Panc1 (cell line): ENCODE measurements around the gene NR2E3. TPM values are rescaled to one million over a fixed set of nuclear protein-coding genes. Genes with fewer than 3 reads are reported as not detected.

Experiments
- ATAC-seq: fragments of 200-7000 bp; cut with Tn5 transposase; 2 replicates; pipeline ENCODE4 v1.9.1; 2020; ENCODE audit warnings: mild to moderate bottlenecking, moderate library complexity
- BruUV-seq: library from RNA; stranded (reverse); fragments of 400-500 nt; replicated peaks from 2 replicates; lab custom pipeline; 2021; lab: Mats Ljungman, UMichigan
- CTCF ChIA-PET: fragments of 300-600 bp; sonication (Branson Sonifier 250); formaldehyde crosslinking; loops from one replicate; lab custom pipeline; 2022; ENCODE audit warnings: antibody characterized with exemption; lab: Charles Lee
- POLR2A ChIA-PET: fragments of 300-600 bp; sonication (Branson Sonifier 250); formaldehyde crosslinking; loops from one replicate; lab custom pipeline; 2022; ENCODE audit warnings: antibody characterized with exemption; lab: Charles Lee
- DNase-seq: peaks from one replicate; pipeline ENCODE4 v3.0.0-alpha.2; 2010; ENCODE audit warnings: low read depth, low spot score
- H3K27ac ChIP-seq: 2 replicates; pipeline ENCODE4 v1.5.1; 2011; ENCODE audit warnings: mild to moderate bottlenecking, low read length, inconsistent platforms
- H3K27me3 ChIP-seq: fragments of 200-500 bp; sonication (Bioruptor generic); 2 replicates; pipeline ENCODE4 v1.6.0; 2014; ENCODE audit warnings: low read length, inconsistent platforms; ENCODE audit not compliant: control insufficient read depth, insufficient read depth
- H3K36me3 ChIP-seq: fragments of 200-500 bp; sonication (Bioruptor generic); 2 replicates; pipeline ENCODE4 v1.5.1; 2014; ENCODE audit warnings: inconsistent platforms, mild to moderate bottlenecking, low read length, moderate library complexity; ENCODE audit not compliant: control insufficient read depth, insufficient read depth
- H3K4me1 ChIP-seq: 2 replicates; pipeline ENCODE4 v1.5.1; 2011; ENCODE audit warnings: inconsistent platforms, mild to moderate bottlenecking, low read length, moderate library complexity; ENCODE audit not compliant: control insufficient read depth, insufficient read depth
- H3K4me3 ChIP-seq, 2 experiments: 2 replicates each; pipeline ENCODE4 v1.5.1; 2011 to 2012; ENCODE audit warnings: low read depth in 2 of 2, low read length in 2 of 2, mild to moderate bottlenecking in 2 of 2, inconsistent platforms in 1 of 2, moderate library complexity in 1 of 2
- H3K9me3 ChIP-seq: fragments of 200-500 bp; sonication (Bioruptor generic); 2 replicates; pipeline ENCODE4 v1.5.1; 2014; ENCODE audit warnings: low read depth, mild to moderate bottlenecking, inconsistent platforms, low read length, moderate library complexity; ENCODE audit not compliant: control insufficient read depth, insufficient read depth
- POLR2AphosphoS5 ChIP-seq: IDR thresholded peaks from 2 replicates; pipeline ENCODE4 v1.6.1; 2012; ENCODE audit warnings: mild to moderate bottlenecking, low read depth, low read length, moderate library complexity
- SIN3A ChIP-seq: IDR thresholded peaks from 2 replicates; pipeline ENCODE4 v1.6.1; 2012; ENCODE audit warnings: low read depth, mild to moderate bottlenecking, low read length, moderate library complexity, borderline replicate concordance; ENCODE audit not compliant: insufficient read depth
- TCF7L2 ChIP-seq: IDR thresholded peaks from 2 replicates; pipeline ENCODE4 v1.6.1; 2011; ENCODE audit warnings: mild to moderate bottlenecking, low read depth, low read length, inconsistent platforms
- in situ Hi-C: cut with HindIII; loops from 2 replicates; pipeline ENCODE4 v1.10.0; 2016; ENCODE audit warnings: low sequenced_read_pairs, low pct_unique_long_range_greater_than_20kb
- intact Hi-C: fragments of 100-400 bp; cut with micrococcal nuclease; formaldehyde crosslinking; loops from one replicate; pipeline ENCODE4 v1.10.0; 2022; ENCODE audit not compliant: unreplicated experiment
- total RNA-seq: library from RNA; stranded (reverse); gene quantifications from one replicate; pipeline ENCODE4 v1.2.1, GENCODE V29; 2021; ENCODE audit not compliant: unreplicated experiment
- TF ChIP-seq, protein P1 (sequence below): fragments of 450-650 bp; IDR thresholded peaks from 2 replicates; pipeline ENCODE4 v1.5.1; 2017; ENCODE audit warnings: mild to moderate bottlenecking
- TF ChIP-seq, protein P2 (sequence below), 2 experiments: IDR thresholded peaks; 2 replicates each; pipeline ENCODE4 v1.6.1; 2011 to 2012; ENCODE audit warnings: low read depth in 2 of 2, control low read depth in 1 of 2, low read length in 1 of 2, mild to moderate bottlenecking in 1 of 2, moderate library complexity in 1 of 2; ENCODE audit not compliant: insufficient read depth in 1 of 2

NR2E3 gene
- total RNA-seq, 1 experiment from 2014 or later, result 0.98 TPM

DNA sequence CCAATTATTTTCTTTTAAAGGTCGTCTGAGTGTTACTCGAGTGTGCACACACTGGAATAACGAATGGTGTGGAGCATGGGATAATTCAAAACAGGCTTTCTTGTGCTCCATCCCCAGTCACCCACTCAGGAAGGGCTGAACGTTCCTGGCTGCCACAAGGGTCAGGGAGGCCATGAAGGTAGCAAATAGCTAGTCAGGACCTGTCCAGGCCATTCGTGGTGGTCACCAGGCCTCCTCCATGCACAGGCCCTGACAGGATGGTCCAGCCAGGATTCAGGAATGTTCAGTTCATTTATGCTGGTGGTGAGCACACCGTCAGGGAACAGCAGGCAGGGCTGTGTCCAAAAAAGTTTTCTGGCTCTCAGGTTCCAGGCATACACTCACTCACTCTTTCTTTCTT, 11.7 kb upstream of the NR2E3 start:
- in situ Hi-C loops (no loop called here), intact Hi-C loops (no loop called here)
- H3K27me3 ChIP-seq, result no peaks in the 10 kb centered on the region
- ATAC-seq, result no peak
- DNase-seq, result no peak
- peaks cover 6% of the 10 kb centered on the region for H3K4me1 ChIP-seq
- no peak overlapping the region for H3K27ac ChIP-seq
- H3K9me3 ChIP-seq, result no peaks in the 10 kb centered on the region
- POLR2A ChIA-PET, result no interaction called here
- BruUV-seq, result no TSS peak
- TF ChIP-seq, protein P1, sequence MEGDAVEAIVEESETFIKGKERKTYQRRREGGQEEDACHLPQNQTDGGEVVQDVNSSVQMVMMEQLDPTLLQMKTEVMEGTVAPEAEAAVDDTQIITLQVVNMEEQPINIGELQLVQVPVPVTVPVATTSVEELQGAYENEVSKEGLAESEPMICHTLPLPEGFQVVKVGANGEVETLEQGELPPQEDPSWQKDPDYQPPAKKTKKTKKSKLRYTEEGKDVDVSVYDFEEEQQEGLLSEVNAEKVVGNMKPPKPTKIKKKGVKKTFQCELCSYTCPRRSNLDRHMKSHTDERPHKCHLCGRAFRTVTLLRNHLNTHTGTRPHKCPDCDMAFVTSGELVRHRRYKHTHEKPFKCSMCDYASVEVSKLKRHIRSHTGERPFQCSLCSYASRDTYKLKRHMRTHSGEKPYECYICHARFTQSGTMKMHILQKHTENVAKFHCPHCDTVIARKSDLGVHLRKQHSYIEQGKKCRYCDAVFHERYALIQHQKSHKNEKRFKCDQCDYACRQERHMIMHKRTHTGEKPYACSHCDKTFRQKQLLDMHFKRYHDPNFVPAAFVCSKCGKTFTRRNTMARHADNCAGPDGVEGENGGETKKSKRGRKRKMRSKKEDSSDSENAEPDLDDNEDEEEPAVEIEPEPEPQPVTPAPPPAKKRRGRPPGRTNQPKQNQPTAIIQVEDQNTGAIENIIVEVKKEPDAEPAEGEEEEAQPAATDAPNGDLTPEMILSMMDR, result no peak
- TF ChIP-seq POLR2AphosphoS5 (no peak), TCF7L2 (no peak), SIN3A (no peak)
- TF ChIP-seq, protein P2, sequence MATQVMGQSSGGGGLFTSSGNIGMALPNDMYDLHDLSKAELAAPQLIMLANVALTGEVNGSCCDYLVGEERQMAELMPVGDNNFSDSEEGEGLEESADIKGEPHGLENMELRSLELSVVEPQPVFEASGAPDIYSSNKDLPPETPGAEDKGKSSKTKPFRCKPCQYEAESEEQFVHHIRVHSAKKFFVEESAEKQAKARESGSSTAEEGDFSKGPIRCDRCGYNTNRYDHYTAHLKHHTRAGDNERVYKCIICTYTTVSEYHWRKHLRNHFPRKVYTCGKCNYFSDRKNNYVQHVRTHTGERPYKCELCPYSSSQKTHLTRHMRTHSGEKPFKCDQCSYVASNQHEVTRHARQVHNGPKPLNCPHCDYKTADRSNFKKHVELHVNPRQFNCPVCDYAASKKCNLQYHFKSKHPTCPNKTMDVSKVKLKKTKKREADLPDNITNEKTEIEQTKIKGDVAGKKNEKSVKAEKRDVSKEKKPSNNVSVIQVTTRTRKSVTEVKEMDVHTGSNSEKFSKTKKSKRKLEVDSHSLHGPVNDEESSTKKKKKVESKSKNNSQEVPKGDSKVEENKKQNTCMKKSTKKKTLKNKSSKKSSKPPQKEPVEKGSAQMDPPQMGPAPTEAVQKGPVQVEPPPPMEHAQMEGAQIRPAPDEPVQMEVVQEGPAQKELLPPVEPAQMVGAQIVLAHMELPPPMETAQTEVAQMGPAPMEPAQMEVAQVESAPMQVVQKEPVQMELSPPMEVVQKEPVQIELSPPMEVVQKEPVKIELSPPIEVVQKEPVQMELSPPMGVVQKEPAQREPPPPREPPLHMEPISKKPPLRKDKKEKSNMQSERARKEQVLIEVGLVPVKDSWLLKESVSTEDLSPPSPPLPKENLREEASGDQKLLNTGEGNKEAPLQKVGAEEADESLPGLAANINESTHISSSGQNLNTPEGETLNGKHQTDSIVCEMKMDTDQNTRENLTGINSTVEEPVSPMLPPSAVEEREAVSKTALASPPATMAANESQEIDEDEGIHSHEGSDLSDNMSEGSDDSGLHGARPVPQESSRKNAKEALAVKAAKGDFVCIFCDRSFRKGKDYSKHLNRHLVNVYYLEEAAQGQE (IDR thresholded peaks at IDR 0.05; ENCODE audit: insufficient read depth in 1 of 2, low read depth in 2 of 2, low read length in 1 of 2), result no peak
- CTCF ChIA-PET, result no interaction called here
- H3K4me3 ChIP-seq, result no peak overlapping the region
- H3K36me3 ChIP-seq, result no peaks in the 10 kb centered on the region

DNA sequence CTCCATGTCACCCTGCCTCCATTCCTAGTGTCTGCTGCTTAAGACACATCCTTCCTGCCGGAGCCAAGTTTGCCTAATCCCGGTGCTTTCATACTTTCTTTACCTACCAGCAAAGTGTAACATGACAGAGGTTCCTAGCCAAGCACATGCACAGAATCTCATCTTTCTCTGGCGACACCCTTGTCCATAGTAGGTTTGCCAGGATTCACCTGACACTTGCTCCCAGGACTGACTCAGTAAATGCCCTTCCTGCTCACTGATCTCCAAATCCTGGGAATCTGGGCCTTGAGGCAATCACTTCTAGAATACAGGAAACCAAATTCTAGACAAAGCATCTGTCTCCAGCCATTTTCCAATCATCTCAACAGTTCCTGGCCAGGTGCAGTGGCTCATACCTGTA, 10.2 kb upstream of the NR2E3 start:
- in situ Hi-C loops (no loop called here), intact Hi-C loops (loop anchor here (2.0 to 5.0 kb wide), 3 partner anchors 53 to 357 kb away; no protein-coding TSS in a partner anchor)
- DNase-seq, result no peak
- Histone ChIP-seq H3K27me3 (no peaks in the 10 kb centered on the region), H3K27ac (no peak overlapping the region), H3K9me3 (no peaks in the 10 kb centered on the region), H3K36me3 (no peaks in the 10 kb centered on the region), H3K4me3 (no peak overlapping the region), H3K4me1 (peaks cover 14% of the 10 kb centered on the region)
- TF ChIP-seq, protein P1, result no peak
- TF ChIP-seq POLR2AphosphoS5 (no peak), SIN3A (no peak), TCF7L2 (no peak)
- TF ChIP-seq, protein P2 (IDR thresholded peaks at IDR 0.05; ENCODE audit: insufficient read depth in 1 of 2, low read depth in 2 of 2, low read length in 1 of 2), result no peak
- CTCF ChIA-PET, result interaction anchor here (1.7 to 2.9 kb wide), 2 partner anchors 48 to 57 kb away, joined by 12 to 22 read pairs; no protein-coding TSS in a partner anchor
- POLR2A ChIA-PET, result interaction anchor here (0.7 kb wide), 1 partner anchor 48 kb away, joined by 6 read pairs; no protein-coding TSS in a partner anchor
- no TSS peak for BruUV-seq
- ATAC-seq, result no peak
